Ascending aorta (tissue), 2 donors: ENCODE measurements around the gene RADIL. TPM values are rescaled to one million over a fixed set of nuclear protein-coding genes. Genes with fewer than 3 reads are reported as not detected.

ENCODE experiments used
- DNase-seq, 2 donors: peaks; one replicate each; pipeline ENCODE4 v3.0.0-alpha.2; 2019; ENCODE audit warnings: low spot score in 2 of 2
- H3K27ac ChIP-seq, 2 donors: fragments of 200-600 bp; sonication (generic); one replicate each; pipeline ENCODE4 v1.5.1; 2016 to 2017; ENCODE audit warnings: mild to moderate bottlenecking in 1 of 2
- H3K27me3 ChIP-seq: fragments of 200-600 bp; sonication (generic); one replicate; pipeline ENCODE4 v1.5.1; 2017
- H3K36me3 ChIP-seq, 2 donors: fragments of 200-600 bp; sonication (generic); one replicate each; pipeline ENCODE4 v1.5.1; 2016
- H3K4me1 ChIP-seq, 2 donors: fragments of 200-600 bp; sonication (generic); one replicate each; pipeline ENCODE4 v1.5.1; 2016 to 2017; ENCODE audit warnings: mild to moderate bottlenecking in 1 of 2
- H3K4me3 ChIP-seq, 2 donors: fragments of 200-600 bp; sonication (generic); one replicate each; pipeline ENCODE4 v1.5.1; 2016 to 2017; ENCODE audit warnings: mild to moderate bottlenecking in 1 of 2
- H3K9me3 ChIP-seq, 2 donors: fragments of 200-600 bp; sonication (generic); one replicate each; pipeline ENCODE4 v1.5.1; 2016
- CTCF ChIP-seq, 3 experiments: fragments of 200-600 bp in 2 of 3; fragments of 450-650 bp in 1 of 3; sonication (generic) in 2 of 3; IDR thresholded peaks; one replicate each; pipeline ENCODE4 v1.5.1; 2016 to 2019; ENCODE audit warnings: antibody characterized with exemption in 3 of 3, mild to moderate bottlenecking in 1 of 3, moderate library complexity in 1 of 3
- intact Hi-C: fragments of 100-400 bp; cut with DNase I; formaldehyde crosslinking; loops from one replicate; pipeline ENCODE4 v1.15.1; 2023
- total RNA-seq: library from RNA; depleted of rRNA; stranded (reverse); fragments of >200 nt; gene quantifications from one replicate; pipeline ENCODE4 v1.1.0, GENCODE V29; 2016

Gene RADIL
- total RNA-seq, 1 donor from 2014 or later: 42.4 TPM

- no peak for DNase-seq
- no peaks in the 10 kb centered on the region for H3K27me3 ChIP-seq
- no peaks in the 10 kb centered on the region for H3K9me3 ChIP-seq
- no peaks in the 10 kb centered on the region for H3K36me3 ChIP-seq
- H3K27ac ChIP-seq: no peak overlapping the region
- peaks cover 0 to 3% of the 10 kb centered on the region in 2 donors for H3K4me1 ChIP-seq
- intact Hi-C loops: no loop called here
- H3K4me3 ChIP-seq: no peak overlapping the region
- no peak for TF ChIP-seq CTCF (IDR thresholded peaks at IDR 0.05)
Measured at GRCh38 chr7:4800926-4801838, 82.3 kb downstream of the RADIL start.

DNA sequence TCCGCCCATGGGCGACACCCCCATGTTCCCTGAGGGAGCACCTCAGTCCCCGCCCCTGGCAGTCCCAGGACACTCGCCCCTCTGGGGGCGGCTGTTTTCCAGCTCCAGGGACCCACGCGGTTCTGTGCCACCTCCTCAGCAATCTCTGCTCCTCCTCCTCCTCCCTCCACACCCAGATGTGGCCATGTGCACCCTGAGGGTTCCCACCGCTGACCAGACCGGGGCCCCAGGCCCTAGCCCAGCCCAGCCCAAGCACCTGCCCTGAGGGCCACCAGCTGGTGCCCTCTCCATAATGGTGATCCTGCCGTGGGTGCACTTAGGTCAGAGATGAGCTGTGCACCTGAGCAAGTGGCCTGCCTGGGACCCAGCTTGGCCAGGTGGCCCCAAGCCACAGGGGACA lies 83.0 kb downstream of the RADIL start:
- Histone ChIP-seq H3K9me3 (no peaks in the 10 kb centered on the region), H3K27me3 (no peaks in the 10 kb centered on the region), H3K36me3 (no peaks in the 10 kb centered on the region), H3K4me3 (no peak overlapping the region), H3K27ac (no peak overlapping the region), H3K4me1 (peaks cover 0 to 3% of the 10 kb centered on the region in 2 donors)
- no peak for TF ChIP-seq CTCF (IDR thresholded peaks at IDR 0.05)
- DNase-seq: no peak
- intact Hi-C loops: no loop called here

DNA sequence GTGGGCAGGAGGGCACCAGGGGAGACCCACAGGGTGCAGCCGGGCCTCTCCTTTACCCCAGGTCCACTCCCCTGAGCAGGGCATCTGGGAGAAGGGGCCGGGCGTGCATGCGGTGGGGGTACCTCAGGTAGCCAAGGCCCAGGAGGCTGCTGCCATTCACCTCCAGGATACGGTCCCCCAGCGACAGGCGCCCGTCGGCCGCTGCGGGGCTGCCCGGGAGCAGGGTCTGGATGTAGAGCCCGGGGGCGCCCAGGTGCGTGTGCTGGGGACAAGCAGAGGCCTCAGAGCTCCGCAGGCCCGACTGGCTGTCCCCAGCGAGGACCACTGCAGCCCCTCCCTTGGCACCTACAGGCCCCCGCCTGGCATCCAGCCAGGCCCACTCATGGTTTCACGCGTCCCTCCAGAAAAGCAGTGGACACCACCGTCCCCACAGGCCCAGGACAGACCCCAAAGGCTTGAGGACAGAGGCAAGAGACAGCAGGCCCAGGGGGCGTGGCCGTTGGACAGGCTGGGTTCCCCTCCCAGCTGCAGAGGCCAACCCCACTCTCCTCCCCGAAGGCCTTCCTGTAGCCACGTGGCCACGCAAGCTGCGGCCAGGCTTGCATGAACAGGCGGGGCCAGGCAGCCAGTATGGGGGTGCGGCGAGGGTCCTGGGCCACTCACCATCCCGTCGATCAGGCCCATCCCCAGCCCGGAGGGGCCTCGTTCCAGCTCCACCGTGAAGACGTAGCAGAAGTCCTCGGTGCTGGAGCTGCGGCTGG lies 83.8 kb downstream of the RADIL start:
- no peak for DNase-seq
- no peaks in the 10 kb centered on the region for H3K36me3 ChIP-seq
- H3K27ac ChIP-seq: no peak overlapping the region
- no peaks in the 10 kb centered on the region for H3K27me3 ChIP-seq
- no peak overlapping the region for H3K4me3 ChIP-seq
- TF ChIP-seq CTCF (IDR thresholded peaks at IDR 0.05): no peak
- H3K4me1 ChIP-seq: peaks cover 0 to 3% of the 10 kb centered on the region in 2 donors
- H3K9me3 ChIP-seq: no peaks in the 10 kb centered on the region
- intact Hi-C loops: no loop called here

DNA sequence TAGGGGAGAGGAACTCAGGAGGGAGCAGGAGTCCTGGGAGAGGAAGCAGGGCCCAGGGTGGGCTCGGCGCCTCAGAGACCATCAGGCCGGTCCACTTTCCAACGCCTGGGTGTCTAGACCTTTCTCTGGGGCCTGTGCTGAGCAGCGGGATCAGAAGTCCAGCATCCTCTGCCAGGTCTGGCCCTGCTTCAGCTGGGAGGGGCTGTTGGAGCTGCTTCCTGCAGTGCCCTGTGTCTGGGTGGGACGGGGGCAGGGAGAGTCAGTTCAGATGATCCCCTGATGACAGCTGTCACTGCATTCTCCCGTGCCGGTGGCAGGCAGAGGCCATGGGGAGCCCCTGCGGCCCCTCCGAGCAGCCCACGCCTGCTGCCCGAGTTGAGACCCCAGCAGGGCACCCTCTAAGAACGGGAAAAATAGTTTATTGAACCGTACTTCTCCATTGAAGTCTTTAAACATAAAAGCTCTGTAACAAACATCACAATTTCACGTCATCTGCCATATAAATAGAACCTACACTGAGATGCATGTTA lies 84.7 kb downstream of the RADIL start:
- Histone ChIP-seq H3K27me3 (no peaks in the 10 kb centered on the region), H3K4me3 (no peak overlapping the region), H3K36me3 (no peaks in the 10 kb centered on the region), H3K9me3 (no peaks in the 10 kb centered on the region), H3K4me1 (peaks cover 0 to 3% of the 10 kb centered on the region in 2 donors), H3K27ac (no peak overlapping the region)
- intact Hi-C loops: loop anchor here (1.0 kb wide), 2 partner anchors 85 to 287 kb away; partner anchors contain the start of gene RADIL
- no peak for DNase-seq
- no peak for TF ChIP-seq CTCF (IDR thresholded peaks at IDR 0.05)

DNA sequence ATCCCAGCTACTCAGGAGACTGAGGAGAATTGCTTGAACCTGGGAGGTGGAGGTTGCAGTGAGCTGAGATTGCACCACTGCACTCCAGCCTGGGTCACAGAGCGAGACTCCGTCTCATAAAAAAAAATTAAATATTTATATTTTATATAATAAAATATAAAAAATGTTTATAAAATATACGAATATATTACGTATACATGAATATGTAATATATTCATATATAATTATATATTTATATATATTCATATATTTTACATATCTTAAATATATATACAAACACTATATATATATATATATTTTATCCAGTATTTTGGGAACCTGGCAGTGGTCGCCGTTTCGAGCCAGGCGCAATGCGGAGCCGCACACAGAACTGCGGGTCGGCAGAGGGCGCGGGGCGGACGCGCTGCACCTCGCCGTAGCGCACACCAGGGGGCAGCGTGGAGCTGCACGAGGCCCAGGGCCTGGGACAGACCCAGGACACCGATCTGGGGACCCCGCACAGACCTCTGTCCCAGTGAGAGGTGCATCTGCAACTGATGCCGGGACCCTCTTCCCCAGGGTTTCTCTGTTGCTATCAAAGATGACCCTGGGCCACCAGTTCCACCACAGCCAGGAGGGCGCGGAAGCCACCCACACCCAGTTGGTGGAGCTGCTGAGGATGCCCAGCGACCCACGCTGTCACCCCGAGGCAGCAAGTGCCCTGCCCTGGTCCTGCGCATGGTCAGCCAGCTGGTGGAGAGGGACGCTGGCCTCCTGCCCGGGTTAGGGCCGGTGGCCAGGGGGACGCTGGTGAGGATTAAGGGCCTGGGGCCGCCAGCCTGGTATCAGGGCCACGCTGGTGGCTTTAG lies 85.4 kb downstream of the RADIL start:
- TF ChIP-seq CTCF (IDR thresholded peaks at IDR 0.05): peak; percentile 74 to 97 (median 95)
- H3K27me3 ChIP-seq: no peaks in the 10 kb centered on the region
- peaks cover 0 to 3% of the 10 kb centered on the region in 2 donors for H3K4me1 ChIP-seq
- H3K27ac ChIP-seq: no peak overlapping the region
- DNase-seq: no peak
- no peaks in the 10 kb centered on the region for H3K9me3 ChIP-seq
- H3K4me3 ChIP-seq: no peak overlapping the region
- H3K36me3 ChIP-seq: peaks cover 0 to under 1% of the 10 kb centered on the region in 2 donors
- intact Hi-C loops: loop anchor here (1.0 kb wide), 2 partner anchors 85 to 287 kb away; partner anchors contain the start of gene RADIL
